Lung (tissue), 12 donors: ENCODE results near the gene EFNA1. TPM values are rescaled to one million over a fixed set of nuclear protein-coding genes. Genes with fewer than 3 reads are reported as not detected.
A peak's percentile ranks its signal among the peaks of the same experiment; 100 is the strongest.
"Not testable (repeated sequence)": the region's sequence is repeated elsewhere in the genome, so short reads cannot be mapped to it uniquely, and the experiment has no call there.

Experiments used
- ATAC-seq: fragments of 200-7000 bp; cut with Tn5 transposase; one replicate; pipeline ENCODE4 v1.9.1; 2020; ENCODE audit warnings: moderate number of reproducible peaks; ENCODE audit not compliant: insufficient read depth, low FRiP score
- DNase-seq, 3 donors: peaks; one replicate each; pipeline ENCODE4 v3.0.0-alpha.2; 2013 to 2017
- H3K27ac ChIP-seq, 2 donors: one replicate each; pipeline ENCODE4 v1.5.1; 2013; ENCODE audit warnings: mild to moderate bottlenecking in 2 of 2, moderate library complexity in 2 of 2, control low read depth in 1 of 2, inconsistent platforms in 1 of 2, low read depth in 1 of 2, low read length in 1 of 2
- H3K27me3 ChIP-seq, 3 donors: one replicate each; pipeline ENCODE4 v1.5.1; 2013; ENCODE audit warnings: low read length in 2 of 3; ENCODE audit not compliant: control insufficient read depth in 3 of 3, insufficient read depth in 3 of 3
- H3K36me3 ChIP-seq, 4 donors: one replicate each; pipeline ENCODE4 v1.5.1; 2013; ENCODE audit warnings: low read length in 4 of 4, mild to moderate bottlenecking in 1 of 4, moderate library complexity in 1 of 4; ENCODE audit not compliant: control insufficient read depth in 4 of 4, insufficient read depth in 4 of 4
- H3K4me1 ChIP-seq, 5 donors: one replicate each; pipeline ENCODE4 v1.5.1; 2013; ENCODE audit warnings: low read length in 5 of 5, mild to moderate bottlenecking in 2 of 5, moderate library complexity in 1 of 5; ENCODE audit not compliant: control insufficient read depth in 5 of 5, insufficient read depth in 5 of 5
- H3K4me3 ChIP-seq: one replicate; pipeline ENCODE4 v1.5.1; 2013; ENCODE audit warnings: mild to moderate bottlenecking, control low read depth, moderate library complexity
- H3K9ac ChIP-seq, 2 donors: one replicate each; pipeline ENCODE4 v1.5.1; 2013; ENCODE audit warnings: low read length in 2 of 2, control low read depth in 1 of 2; ENCODE audit not compliant: insufficient read depth in 1 of 2
- H3K9me3 ChIP-seq, 4 donors: one replicate each; pipeline ENCODE4 v1.5.1; 2013; ENCODE audit warnings: low read length in 3 of 4, mild to moderate bottlenecking in 1 of 4, moderate library complexity in 1 of 4; ENCODE audit not compliant: control insufficient read depth in 4 of 4, insufficient read depth in 3 of 4
- CTCF ChIP-seq: IDR thresholded peaks from 2 replicates; pipeline ENCODE4 v1.5.1; 2012; ENCODE audit warnings: mild to moderate bottlenecking; ENCODE audit errors: control extremely low read depth, extremely low read depth
- whole genome bisulfite sequencing, 2 donors: extraction: QIAGEN DNeasy Blood & Tissue Kit; methylation state at CpG; one replicate each; pipeline ENCODE4 v1.1.7; 2013; 5-methylcytosine and 5-hydroxymethylcytosine counted together
- polyA plus RNA-seq, 2 donors: library from polyadenylated mRNA; stranded (reverse); fragments of 200-250 nt; gene quantifications; one replicate each; pipeline ENCODE4 v1.2.1, GENCODE V29; 2013
- total RNA-seq, 2 donors: library from RNA; depleted of rRNA in 1 of 2; stranded (reverse); fragments of >200 nt in 1 of 2; gene quantifications; one replicate each; pipeline ENCODE4 v1.2.1, GENCODE V29; 2014 to 2021
- donor health status: control.
- donor health status: control.
- donor health status: Bipolar disorder and iron deficiency.
- donor health status: healthy.
- donor health status: DM: yes; HTN: yes; CAD: no.

The EFNA1 gene
- total and polyA plus RNA-seq, 4 donors: 111 to 202 (median 168) TPM

GRCh38 chr1:155140630-155140953, 12.9 kb downstream of the EFNA1 start:
- WGBS, 2 donors: 4 to 6% methylated on average over 11 of the region's 11 CpGs
- Histone ChIP-seq H3K36me3 (peaks cover 0 to 7% (median 4%) of the 10 kb centered on the region in 4 donors), H3K4me3 (peak overlapping the region; percentile 15), H3K9ac (no peak overlapping the region), H3K9me3 (no peaks in the 10 kb centered on the region), H3K27me3 (no peaks in the 10 kb centered on the region), H3K4me1 (peaks cover 0 to 16% (median 0%) of the 10 kb centered on the region in 5 donors), H3K27ac (peak overlapping the region in 1 of 2 donors; percentile 96)
- ATAC-seq (no peak), DNase-seq (no peak)
- no peak for TF ChIP-seq CTCF

DNA sequence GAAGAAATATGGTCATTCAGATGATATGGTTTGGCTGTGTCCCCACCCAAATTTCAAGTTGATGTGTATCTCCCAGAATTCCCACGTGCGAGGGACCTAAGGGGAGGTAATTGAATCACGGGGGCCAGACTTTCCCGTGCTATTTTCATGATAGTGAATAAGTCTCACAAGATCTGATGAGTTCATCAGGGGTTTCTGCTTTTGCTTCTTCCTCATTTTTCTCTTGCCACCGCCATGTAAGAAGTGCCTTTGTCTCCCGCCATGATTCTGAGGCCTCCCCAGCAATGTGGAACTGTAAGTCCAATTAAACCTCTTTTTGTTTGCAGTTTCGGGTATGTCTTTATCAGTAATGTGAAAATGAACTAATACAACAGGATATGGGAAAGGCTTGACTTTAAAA, 14.1 kb downstream of the EFNA1 start:
- Histone ChIP-seq H3K27ac (no peak overlapping the region), H3K9me3 (no peaks in the 10 kb centered on the region), H3K4me1 (peaks cover 0 to 13% (median 0%) of the 10 kb centered on the region in 5 donors), H3K4me3 (no peak overlapping the region), H3K36me3 (peaks cover 0 to 7% (median 4%) of the 10 kb centered on the region in 4 donors), H3K27me3 (no peaks in the 10 kb centered on the region), H3K9ac (no peak overlapping the region)
- ATAC-seq (no peak), DNase-seq (no peak)
- TF ChIP-seq CTCF: no peak
- 78 to 83% methylated on average over 7 of the region's 7 CpGs for WGBS, 2 donors

DNA sequence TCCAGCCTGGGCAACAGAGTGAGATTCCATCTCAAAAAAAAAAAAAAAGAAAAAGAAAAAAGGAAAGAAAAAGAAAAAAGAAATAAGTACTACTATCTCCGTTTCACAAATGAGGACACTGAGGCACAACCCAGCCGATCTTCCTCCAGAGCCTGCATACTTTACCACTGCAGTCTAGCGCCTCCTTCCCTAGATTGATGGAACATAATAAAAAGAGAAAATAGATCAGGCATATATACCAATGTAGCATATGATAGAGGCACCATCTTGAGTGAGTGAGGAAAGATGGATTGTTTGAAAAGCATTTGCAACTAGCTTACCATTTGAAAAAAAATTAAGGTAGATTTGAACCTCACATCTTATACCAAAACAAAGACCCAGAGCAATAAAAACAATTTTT, 17.8 kb downstream of the EFNA1 start:
- no peak for DNase-seq
- no peak for TF ChIP-seq CTCF
- no peak for ATAC-seq
- Histone ChIP-seq H3K36me3 (no peaks in the 10 kb centered on the region), H3K4me1 (peaks cover 0 to 2% (median 0%) of the 10 kb centered on the region in 5 donors), H3K9ac (no peak overlapping the region), H3K4me3 (no peak overlapping the region), H3K27me3 (no peaks in the 10 kb centered on the region), H3K9me3 (no peaks in the 10 kb centered on the region), H3K27ac (no peak overlapping the region)
- WGBS, 2 donors: 83 to 91% methylated on average over 3 of the region's 3 CpGs

DNA sequence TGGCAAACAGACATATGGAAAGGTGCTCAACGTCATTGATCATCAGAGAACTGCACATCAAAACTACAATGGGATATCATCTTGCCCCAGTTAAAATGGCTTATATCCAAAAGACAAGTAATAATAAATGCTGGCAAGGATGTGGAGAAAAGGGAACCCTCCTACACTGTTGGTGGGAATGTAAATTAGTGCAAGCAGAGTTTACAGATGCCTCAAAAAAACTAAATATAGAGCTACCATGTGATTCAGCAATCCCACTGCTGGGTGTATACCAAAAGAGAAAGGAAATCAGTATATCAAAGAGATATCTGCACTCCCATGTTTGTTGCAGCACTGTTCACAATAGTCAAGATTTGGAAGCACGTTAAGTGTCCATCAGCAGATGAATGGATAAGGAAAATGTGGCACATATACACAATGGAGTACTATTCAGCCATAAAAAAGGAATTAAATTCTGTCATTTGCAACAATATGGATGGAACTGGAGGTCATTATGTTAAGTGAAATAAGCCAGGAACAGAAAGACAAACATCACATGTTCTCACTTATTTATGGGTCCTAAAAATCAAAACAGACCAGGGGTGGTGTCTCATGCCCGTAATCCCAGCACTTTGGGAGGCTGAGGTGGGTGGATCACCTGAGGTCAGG, 28.4 kb downstream of the EFNA1 start:
- not testable (repeated sequence) for H3K9me3 ChIP-seq, ATAC-seq, H3K27me3 ChIP-seq, H3K36me3 ChIP-seq, H3K9ac ChIP-seq, DNase-seq, H3K4me3 ChIP-seq, H3K4me1 ChIP-seq, H3K27ac ChIP-seq
- WGBS, 2 donors: 70 to 84% methylated on average over 3 of the region's 3 CpGs
